Measurements from ENCODE around the gene ST6GALNAC3. TPM values are rescaled to one million over a fixed set of nuclear protein-coding genes. Genes with fewer than 3 reads are reported as not detected.

ST6GALNAC3 gene
- total RNA-seq, 2 experiments from 2014 or later = 0.50 to 1.2 TPM

GRCh38 chr1:76279101-76279748 is 204.7 kb downstream of the ST6GALNAC3 start:
- H3K4me1 ChIP-seq (ENCODE audit: insufficient read depth, low read length, poor library complexity, severe bottlenecking) = peaks cover 11% of the 10 kb centered on the region
- no peaks in the 10 kb centered on the region for H4K20me1 ChIP-seq (ENCODE audit: insufficient read depth, low read length)
- intact Hi-C loops (cut with micrococcal nuclease; ENCODE audit: unreplicated experiment) = no loop called here
- no peaks in the 10 kb centered on the region for H3K79me2 ChIP-seq (ENCODE audit: insufficient read depth, low read depth, low read length)
- no TSS peak for BruUV-seq (replicated peaks)
- no peak overlapping the region for H3K4me3 ChIP-seq (ENCODE audit: low read depth, low read length, poor library complexity, severe bottlenecking)
- POLR2A ChIA-PET = no interaction called here
- no peak for TF ChIP-seq CTCF (conservative IDR thresholded peaks at IDR 0.05; ENCODE audit: low read length)
- TF ChIP-seq EZH2phosphoT487 (IDR thresholded peaks at IDR 0.05; ENCODE audit: borderline replicate concordance, low read depth, low read length) = no peak
- no peak overlapping the region for H3K27ac ChIP-seq (ENCODE audit: low read depth, low read length, poor library complexity, severe bottlenecking)
- H2AFZ ChIP-seq (ENCODE audit: low read length) = no peak overlapping the region
- H3K36me3 ChIP-seq (ENCODE audit: insufficient read depth, low read length) = no peaks in the 10 kb centered on the region
- no peak overlapping the region for H3K4me2 ChIP-seq (ENCODE audit: low read length)
- CTCF ChIA-PET (ENCODE audit: unreplicated experiment) = no interaction called here
- H3K9me3 ChIP-seq (ENCODE audit: low read length) = no peaks in the 10 kb centered on the region
- H3K9me2 ChIP-seq (ENCODE audit: insufficient read depth, low read length) = no peaks in the 10 kb centered on the region
- DNase-seq (ENCODE audit: low spot score) = no peak

- H3K4me2 ChIP-seq (ENCODE audit: low read length) = no peak overlapping the region
- no peaks in the 10 kb centered on the region for H3K79me2 ChIP-seq (ENCODE audit: insufficient read depth, low read depth, low read length)
- no peaks in the 10 kb centered on the region for H3K9me2 ChIP-seq (ENCODE audit: insufficient read depth, low read length)
- H3K27ac ChIP-seq (ENCODE audit: low read depth, low read length, poor library complexity, severe bottlenecking) = no peak overlapping the region
- BruUV-seq (replicated peaks) = no TSS peak
- intact Hi-C loops (cut with micrococcal nuclease; ENCODE audit: unreplicated experiment) = no loop called here
- H3K36me3 ChIP-seq (ENCODE audit: insufficient read depth, low read length) = no peaks in the 10 kb centered on the region
- no peak for TF ChIP-seq EZH2phosphoT487 (IDR thresholded peaks at IDR 0.05; ENCODE audit: borderline replicate concordance, low read depth, low read length)
- no peak for TF ChIP-seq CTCF (conservative IDR thresholded peaks at IDR 0.05; ENCODE audit: low read length)
- H4K20me1 ChIP-seq (ENCODE audit: insufficient read depth, low read length) = no peaks in the 10 kb centered on the region
- no peak for DNase-seq (ENCODE audit: low spot score)
- H3K4me3 ChIP-seq (ENCODE audit: low read depth, low read length, poor library complexity, severe bottlenecking) = no peak overlapping the region
- H3K9me3 ChIP-seq (ENCODE audit: low read length) = no peaks in the 10 kb centered on the region
- peak overlapping the region; percentile 87 for H2AFZ ChIP-seq (ENCODE audit: low read length)
- ChIA-PET CTCF (ENCODE audit: unreplicated experiment) (no interaction called here), POLR2A (interaction anchor here (0.6 to 2.4 kb wide), 2 partner anchors 13 to 37 kb away, joined by 3 to 20 read pairs; no protein-coding TSS in a partner anchor)
- H3K4me1 ChIP-seq (ENCODE audit: insufficient read depth, low read length, poor library complexity, severe bottlenecking) = peaks cover 32% of the 10 kb centered on the region
These were observed 206.8 kb downstream of the ST6GALNAC3 start for GRCh38 chr1:76281306-76281705.

- DNase-seq (ENCODE audit: low spot score) = peak; percentile 35
- H4K20me1 ChIP-seq (ENCODE audit: insufficient read depth, low read length) = no peaks in the 10 kb centered on the region
- H3K9me3 ChIP-seq (ENCODE audit: low read length) = no peaks in the 10 kb centered on the region
- intact Hi-C loops (cut with micrococcal nuclease; ENCODE audit: unreplicated experiment) = no loop called here
- BruUV-seq (replicated peaks) = no TSS peak
- H3K4me3 ChIP-seq (ENCODE audit: low read depth, low read length, poor library complexity, severe bottlenecking) = no peak overlapping the region
- no peak overlapping the region for H3K27ac ChIP-seq (ENCODE audit: low read depth, low read length, poor library complexity, severe bottlenecking)
- H2AFZ ChIP-seq (ENCODE audit: low read length) = peak overlapping the region; percentile 77
- H3K4me1 ChIP-seq (ENCODE audit: insufficient read depth, low read length, poor library complexity, severe bottlenecking) = peaks cover 61% of the 10 kb centered on the region
- peak overlapping the region; percentile 64 for H3K4me2 ChIP-seq (ENCODE audit: low read length)
- H3K36me3 ChIP-seq (ENCODE audit: insufficient read depth, low read length) = no peaks in the 10 kb centered on the region
- H3K9me2 ChIP-seq (ENCODE audit: insufficient read depth, low read length) = no peaks in the 10 kb centered on the region
- ChIA-PET CTCF (ENCODE audit: unreplicated experiment) (interaction anchor here (0.6 to 1.1 kb wide), 3 partner anchors 11 to 136 kb away, joined by 3 read pairs; no protein-coding TSS in a partner anchor), POLR2A (interaction anchor here (0.6 to 3.2 kb wide), 3 partner anchors 10 to 18 kb away, joined by 3 to 24 read pairs (median 4); no protein-coding TSS in a partner anchor)
- TF ChIP-seq CTCF (conservative IDR thresholded peaks at IDR 0.05; ENCODE audit: low read length) = no peak
- no peak for TF ChIP-seq EZH2phosphoT487 (IDR thresholded peaks at IDR 0.05; ENCODE audit: borderline replicate concordance, low read depth, low read length)
- H3K79me2 ChIP-seq (ENCODE audit: insufficient read depth, low read depth, low read length) = no peaks in the 10 kb centered on the region
These were observed 210.3 kb downstream of the ST6GALNAC3 start for GRCh38 chr1:76284842-76285241.

All from OCI-LY7 (cell line).